H9 (cell line): ENCODE measurements around the gene VKORC1. TPM values are rescaled to one million over a fixed set of nuclear protein-coding genes. Genes with fewer than 3 reads are reported as not detected.
A peak's percentile ranks its signal among the peaks of the same experiment; 100 is the strongest.

ENCODE experiments used
- DNase-seq: peaks from one replicate; pipeline ENCODE4 v3.0.0-alpha.2; 2017
- H2AFZ ChIP-seq: one replicate; pipeline ENCODE4 v1.6.1; 2013; ENCODE audit warnings: mild to moderate bottlenecking, low read length, control low read depth, moderate library complexity
- H2AK5ac ChIP-seq: 2 replicates; pipeline ENCODE4 v1.6.1; 2013; ENCODE audit warnings: low read length, control low read depth, mixed read lengths; ENCODE audit not compliant: insufficient read length
- H2BK120ac ChIP-seq: one replicate; pipeline ENCODE4 v1.6.1; 2013; ENCODE audit warnings: low read depth, mild to moderate bottlenecking, low read length, control low read depth, inconsistent platforms; ENCODE audit not compliant: poor library complexity, severe bottlenecking
- H2BK12ac ChIP-seq: 2 replicates; pipeline ENCODE4 v1.6.1; 2013; ENCODE audit warnings: low read length, control low read depth, mixed read lengths, low read depth; ENCODE audit not compliant: insufficient read length
- H2BK15ac ChIP-seq: 2 replicates; pipeline ENCODE4 v1.6.1; 2013; ENCODE audit warnings: low read depth, low read length, control low read depth
- H2BK20ac ChIP-seq: one replicate; pipeline ENCODE4 v1.6.1; 2013; ENCODE audit warnings: low read depth, mild to moderate bottlenecking, low read length, control low read depth, inconsistent platforms; ENCODE audit not compliant: poor library complexity, severe bottlenecking
- H2BK5ac ChIP-seq: 2 replicates; pipeline ENCODE4 v1.6.1; 2013; ENCODE audit warnings: low read length, control low read depth, mixed read lengths; ENCODE audit not compliant: insufficient read length
- H3K14ac ChIP-seq: 2 replicates; pipeline ENCODE4 v1.6.1; 2013; ENCODE audit warnings: low read length, control low read depth; ENCODE audit not compliant: insufficient read depth
- H3K18ac ChIP-seq: 2 replicates; pipeline ENCODE4 v1.6.1; 2013; ENCODE audit warnings: low read depth, mild to moderate bottlenecking, mixed read lengths, low read length, control low read depth; ENCODE audit not compliant: insufficient read length
- H3K23ac ChIP-seq: 2 replicates; pipeline ENCODE4 v1.6.1; 2013; ENCODE audit warnings: low read length, control low read depth, mixed read lengths, low read depth; ENCODE audit not compliant: insufficient read length
- H3K23me2 ChIP-seq: 2 replicates; pipeline ENCODE4 v1.6.1; 2013; ENCODE audit warnings: low read depth, mild to moderate bottlenecking, mixed read lengths, low read length, control low read depth; ENCODE audit not compliant: insufficient read length, poor library complexity, severe bottlenecking
- H3K27ac ChIP-seq: 2 replicates; pipeline ENCODE4 v1.5.1; 2013; ENCODE audit warnings: low read length, control low read depth, mixed read lengths, low read depth; ENCODE audit not compliant: insufficient read length
- H3K27me3 ChIP-seq: 2 replicates; pipeline ENCODE4 v1.6.1; 2013; ENCODE audit warnings: low read length, control low read depth, inconsistent platforms; ENCODE audit not compliant: insufficient read depth
- H3K4ac ChIP-seq: 2 replicates; pipeline ENCODE4 v1.6.1; 2013; ENCODE audit warnings: low read depth, mild to moderate bottlenecking, control low read depth, inconsistent platforms, low read length, moderate library complexity
- H3K4me1 ChIP-seq: 2 replicates; pipeline ENCODE4 v1.6.1; 2013; ENCODE audit warnings: low read length, control low read depth, inconsistent platforms; ENCODE audit not compliant: insufficient read depth
- H3K4me2 ChIP-seq: 2 replicates; pipeline ENCODE4 v1.6.1; 2013; ENCODE audit warnings: low read length, control low read depth, mixed read lengths; ENCODE audit not compliant: insufficient read length, insufficient read depth
- H3K56ac ChIP-seq: 2 replicates; pipeline ENCODE4 v1.6.1; 2013; ENCODE audit warnings: low read depth, mild to moderate bottlenecking, mixed read lengths, low read length, control low read depth; ENCODE audit not compliant: insufficient read length
- H3K79me1 ChIP-seq: 2 replicates; pipeline ENCODE4 v1.6.1; 2013; ENCODE audit warnings: low read depth, mild to moderate bottlenecking, moderate library complexity, low read length, control low read depth, inconsistent platforms; ENCODE audit not compliant: insufficient read depth, poor library complexity, severe bottlenecking
- H3K79me2 ChIP-seq: 2 replicates; pipeline ENCODE4 v1.6.1; 2013; ENCODE audit warnings: low read length, control low read depth, inconsistent platforms; ENCODE audit not compliant: insufficient read depth
- H3K9ac ChIP-seq: 2 replicates; pipeline ENCODE4 v1.6.1; 2013; ENCODE audit warnings: low read length, control low read depth, mixed read lengths; ENCODE audit not compliant: insufficient read length; ENCODE audit errors: extremely low read depth
- H3K9me3 ChIP-seq: one replicate; pipeline ENCODE4 v1.6.1; 2013; ENCODE audit warnings: low read depth, low read length, inconsistent platforms; ENCODE audit not compliant: control insufficient read depth
- H3T11ph ChIP-seq: one replicate; pipeline ENCODE4 v1.6.1; 2013; ENCODE audit warnings: mild to moderate bottlenecking, low read length, control low read depth, inconsistent platforms
- H4K20me1 ChIP-seq: one replicate; pipeline ENCODE4 v1.6.1; 2013; ENCODE audit not compliant: control insufficient read depth, insufficient read length, insufficient read depth
- H4K5ac ChIP-seq: 2 replicates; pipeline ENCODE4 v1.6.1; 2013; ENCODE audit warnings: low read depth, mild to moderate bottlenecking, mixed read lengths, low read length, control low read depth; ENCODE audit not compliant: insufficient read length
- H4K8ac ChIP-seq: replicated peaks from 2 replicates; pipeline ENCODE4 v1.6.1; 2013; ENCODE audit warnings: low read length, control low read depth, mixed read lengths, low read depth; ENCODE audit not compliant: insufficient read length
- H4K91ac ChIP-seq: 2 replicates; pipeline ENCODE4 v1.6.1; 2013; ENCODE audit warnings: low read depth, mild to moderate bottlenecking, moderate library complexity, mixed read lengths, low read length, control low read depth; ENCODE audit not compliant: insufficient read length
- H3K27ac Mint-ChIP-seq, 3 experiments: 2 replicates in 2 of 3; 3 replicates in 1 of 3; pipeline ENCODE4 v1.8.0; 2020 to 2021; ENCODE audit warnings: mixed read lengths in 3 of 3, mild to moderate bottlenecking in 1 of 3, moderate library complexity in 1 of 3
- H3K27me3 Mint-ChIP-seq: 2 replicates; pipeline ENCODE4 v1.8.0; 2021; ENCODE audit warnings: low read depth, mild to moderate bottlenecking, moderate library complexity, mixed read lengths
- H3K36me3 Mint-ChIP-seq, 3 experiments: 2 replicates in 2 of 3; 3 replicates in 1 of 3; pipeline ENCODE4 v1.8.0; 2020 to 2021; ENCODE audit warnings: low read depth in 3 of 3, mixed read lengths in 3 of 3; ENCODE audit not compliant: insufficient read depth in 1 of 3
- H3K4me1 Mint-ChIP-seq, 2 experiments: 2 replicates each; pipeline ENCODE4 v1.8.0; 2020; ENCODE audit warnings: mixed read lengths in 2 of 2
- H3K4me3 Mint-ChIP-seq, 2 experiments: 2 replicates in 1 of 2; 3 replicates in 1 of 2; pipeline ENCODE4 v1.8.0; 2020 to 2021; ENCODE audit warnings: mild to moderate bottlenecking in 2 of 2, mixed read lengths in 2 of 2, moderate library complexity in 1 of 2
- H3K9me3 Mint-ChIP-seq, 2 experiments: 2 replicates in 1 of 2; 3 replicates in 1 of 2; pipeline ENCODE4 v1.8.0; 2020; ENCODE audit warnings: mild to moderate bottlenecking in 2 of 2, mixed read lengths in 2 of 2, moderate library complexity in 1 of 2
- CTCF ChIP-seq: fragments of 200-600 bp; sonication (generic); conservative IDR thresholded peaks from 3 replicates; pipeline ENCODE4 v1.8.0; 2021; ENCODE audit warnings: antibody characterized with exemption, mild to moderate bottlenecking
- WGBS: extraction: QIAGEN DNeasy Blood & Tissue Kit; methylation state at CpG from one replicate; pipeline ENCODE4 v1.1.7; 2013; ENCODE audit warnings: missing lambda C conversion rate, low lambda C conversion rate, mixed read lengths; ENCODE audit not compliant: insufficient read length; ENCODE audit errors: extremely low coverage; 5-methylcytosine and 5-hydroxymethylcytosine counted together
- long read RNA-seq: library from polyadenylated mRNA; unstranded; transcript quantifications from one replicate; pipeline ENCODE4 v2.0.0, GENCODE V29; 2020
- total RNA-seq: library from RNA; stranded (reverse); gene quantifications from 2 replicates; pipeline ENCODE4 v1.2.1, GENCODE V29; 2021

VKORC1 gene
- 93.9 and 94.5 TPM in 2 replicates for total RNA-seq
- long read RNA-seq, transcript VKORC1-203 (2 exons, 901 nt), result minor isoform, 8 of 114 reads
- long read RNA-seq, transcript VKORC1-205 (3 exons, 1,012 nt), result major isoform, 83 of 114 reads
- long read RNA-seq, partial matches to known transcripts, result 0 of 114 reads
- long read RNA-seq, other reads (novel, unspliced or antisense), result 16 of 114 reads

GRCh38 chr16:31094424-31095120 is at the start of gene VKORC1:
TSS of gene VKORC1 (minus strand) at chr16:31094797. CDS start at chr16:31094729, 68 bp downstream.
- no peak within 1 kb of the TSS for H2BK15ac ChIP-seq
- H3K18ac ChIP-seq, result no peak within 1 kb of the TSS
- peaks cover 3% of the 10 kb centered on the region for H4K20me1 ChIP-seq
- no peak within 1 kb of the TSS for H2BK120ac ChIP-seq
- no peak within 1 kb of the TSS for H2BK20ac ChIP-seq
- TF ChIP-seq CTCF, result no peak
- no peak within 1 kb of the TSS for H3K4ac ChIP-seq
- H3K27ac ChIP-seq, result no peak within 1 kb of the TSS
- H3K56ac ChIP-seq, result no peak within 1 kb of the TSS
- H3T11ph ChIP-seq, result no peak within 1 kb of the TSS
- Mint-ChIP-seq H3K9me3 (no peaks in the 10 kb centered on the region; a peak in 1 of 5 replicates), H3K4me1 (peaks cover 9 to 15% of the 10 kb centered on the region in 2 experiments), H3K27me3 (peaks cover 2% of the 10 kb centered on the region), H3K27ac (peak within 1 kb of the TSS; percentile 44 to 94 (median 94); a peak in 6 of 7 replicates), H3K4me3 (peak within 1 kb of the TSS; percentile 92 to 99), H3K36me3 (peaks cover 5 to 21% (median 20%) of the 10 kb centered on the region in 3 experiments; a peak in 6 of 7 replicates)
- no peak within 1 kb of the TSS for H4K8ac ChIP-seq
- no peak within 1 kb of the TSS for H2BK12ac ChIP-seq
- peak within 1 kb of the TSS; percentile 66 for H2AFZ ChIP-seq
- H3K23ac ChIP-seq, result no peak within 1 kb of the TSS
- H3K79me1 ChIP-seq, result peaks cover 2% of the 10 kb centered on the region
- H4K91ac ChIP-seq, result no peak within 1 kb of the TSS
- H2BK5ac ChIP-seq, result no peak within 1 kb of the TSS
- H3K4me2 ChIP-seq, result peak within 1 kb of the TSS; percentile 80
- whole genome bisulfite sequencing, result no CpG with 5 or more reads among the region's 69 CpGs
- no peak within 1 kb of the TSS for H2AK5ac ChIP-seq
- H3K9ac ChIP-seq, result peak within 1 kb of the TSS; percentile 76
- DNase-seq, result peak; percentile 98
- H3K9me3 ChIP-seq, result no peaks in the 10 kb centered on the region
- no peak within 1 kb of the TSS for H4K5ac ChIP-seq
- no peaks in the 10 kb centered on the region for H3K27me3 ChIP-seq
- peak within 1 kb of the TSS; percentile 32 for H3K14ac ChIP-seq
- peaks cover 11% of the 10 kb centered on the region for H3K23me2 ChIP-seq
- H3K4me1 ChIP-seq, result peaks cover 2% of the 10 kb centered on the region; the same call in 1 of the 2 replicates
- peaks cover 2% of the 10 kb centered on the region; the same call in 1 of the 2 replicates for H3K79me2 ChIP-seq
